HG03342 (cell line): ENCODE data around the gene IRS1.

Experiments used
- ATAC-seq: cut with Tn5 transposase; IDR thresholded peaks from one replicate; pipeline ENCODE4 v1.9.1; 2021; ENCODE audit warnings: mild to moderate bottlenecking, moderate library complexity; ENCODE audit not compliant: unreplicated experiment

IRS1 gene

GRCh38 chr2:226760412-226761194 lies 39.0 kb downstream of the IRS1 start:
- ATAC-seq = no peak

GRCh38 chr2:226759768-226760167 lies 39.9 kb downstream of the IRS1 start:
- no peak for ATAC-seq

GRCh38 chr2:226758921-226759640 lies 40.5 kb downstream of the IRS1 start:
- ATAC-seq = no peak

- no peak for ATAC-seq
Observed at GRCh38 chr2:226756131-226756530, 43.5 kb downstream of the IRS1 start.

- no peak for ATAC-seq
Observed at GRCh38 chr2:226755631-226756030, 44.0 kb downstream of the IRS1 start.

- no peak for ATAC-seq
Observed at GRCh38 chr2:226754821-226755604, 44.6 kb downstream of the IRS1 start.

- no peak for ATAC-seq
Observed at GRCh38 chr2:226752887-226753286, 46.7 kb downstream of the IRS1 start.

GRCh38 chr2:226747288-226747687 lies 52.3 kb downstream of the IRS1 start:
- no peak for ATAC-seq

- ATAC-seq = no peak
Observed at GRCh38 chr2:226746196-226746800, 53.3 kb downstream of the IRS1 start.

GRCh38 chr2:226743915-226744314 lies 55.7 kb downstream of the IRS1 start:
- no peak for ATAC-seq

GRCh38 chr2:226742347-226742746 lies 57.3 kb downstream of the IRS1 start:
- no peak for ATAC-seq

- no peak for ATAC-seq
Observed at GRCh38 chr2:226740039-226740648, 59.5 kb downstream of the IRS1 start.

GRCh38 chr2:226739545-226740030 lies 60.0 kb downstream of the IRS1 start:
- no peak for ATAC-seq

GRCh38 chr2:226738821-226739544 lies 60.6 kb downstream of the IRS1 start:
- no peak for ATAC-seq

- ATAC-seq = no peak
Observed at GRCh38 chr2:226738191-226738820, 61.3 kb downstream of the IRS1 start.

GRCh38 chr2:226736382-226736781 lies 63.2 kb downstream of the IRS1 start:
- ATAC-seq = no peak

- no peak for ATAC-seq
Observed at GRCh38 chr2:226733927-226734564, 65.6 kb downstream of the IRS1 start.

GRCh38 chr2:226733189-226733858 lies 66.3 kb downstream of the IRS1 start:
- no peak for ATAC-seq
